Measurements from ENCODE around the gene NT5C1A.

DNA sequence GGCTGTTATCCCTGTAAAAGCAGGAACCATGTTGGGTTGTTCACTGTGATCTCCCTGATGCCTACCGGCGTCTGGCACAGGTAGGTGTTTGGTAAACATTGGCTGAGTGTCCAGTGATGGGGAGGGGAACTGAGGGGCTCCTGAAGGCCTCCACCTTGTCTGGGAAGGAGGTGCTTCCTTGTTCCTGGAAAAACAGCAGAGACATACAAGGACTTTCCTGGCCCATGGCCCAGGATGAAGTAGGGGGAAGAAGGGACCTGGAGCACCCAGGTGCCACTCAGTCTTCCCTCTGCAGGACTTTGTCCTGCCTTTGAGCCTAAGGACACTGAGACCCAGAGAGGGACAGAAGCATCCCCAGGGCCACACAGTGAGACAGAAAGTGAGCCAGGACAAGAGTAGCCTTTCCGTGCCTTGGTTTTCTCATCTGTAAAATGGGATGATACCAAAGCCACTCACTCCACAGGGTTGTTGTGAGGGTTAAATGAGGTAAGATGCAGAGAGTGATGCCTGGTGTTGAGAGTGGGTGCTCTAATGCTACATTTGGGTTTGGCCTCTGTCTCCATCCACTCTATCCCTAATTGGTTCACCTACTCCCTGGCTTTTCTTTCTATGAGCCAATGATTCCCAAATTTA lies 26.4 kb downstream of the NT5C1A start:
- no peak for TF ChIP-seq FOXM1 (IDR thresholded peaks at IDR 0.05; ENCODE audit: borderline replicate concordance)
- no peak for TF ChIP-seq SP1 (IDR thresholded peaks at IDR 0.05)
- no peak for TF ChIP-seq BHLHE40 (IDR thresholded peaks at IDR 0.05; ENCODE audit: borderline replicate concordance)
- no peak for TF ChIP-seq CTBP1 (IDR thresholded peaks at IDR 0.05; ENCODE audit: borderline replicate concordance)
- no peak for TF ChIP-seq NFRKB (IDR thresholded peaks at IDR 0.05)
- TF ChIP-seq HDGF (IDR thresholded peaks at IDR 0.05; ENCODE audit: borderline replicate concordance): no peak
- no peak for TF ChIP-seq TARDBP (IDR thresholded peaks at IDR 0.05)
- no peak for TF ChIP-seq ARNT (IDR thresholded peaks at IDR 0.05)
- no peak for TF ChIP-seq FOXK2 (IDR thresholded peaks at IDR 0.05)
- TF ChIP-seq ELF4 (IDR thresholded peaks at IDR 0.05): no peak
